ENCODE results near the gene SPATA17. TPM values are rescaled to one million over a fixed set of nuclear protein-coding genes. Genes with fewer than 3 reads are reported as not detected.

Gene SPATA17
- total RNA-seq, 4 donors from 2014 or later = 0.08 to 1.3 (median 0.10) TPM; not detected in 1

DNA sequence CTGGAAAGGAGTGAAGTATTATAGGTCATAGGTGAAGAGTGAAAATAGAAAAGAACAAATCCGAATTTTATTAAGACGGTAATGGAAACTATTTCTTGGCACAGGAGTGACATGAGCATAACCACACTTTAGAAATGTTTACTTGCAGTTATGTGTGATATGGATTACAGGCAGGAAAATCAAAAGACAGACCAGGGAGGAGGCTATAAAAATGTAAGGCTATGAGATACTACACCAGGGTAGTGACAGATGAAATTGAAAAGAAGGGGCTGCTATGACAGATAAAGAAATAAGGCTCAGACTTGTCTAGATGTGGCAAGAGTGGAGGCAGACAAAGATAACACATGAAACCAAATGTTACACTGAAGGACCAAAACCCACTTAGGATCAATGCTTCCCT is 32.0 kb upstream of the SPATA17 start:
- WGBS = 73% methylated on average over 2 of the region's 2 CpGs

DNA sequence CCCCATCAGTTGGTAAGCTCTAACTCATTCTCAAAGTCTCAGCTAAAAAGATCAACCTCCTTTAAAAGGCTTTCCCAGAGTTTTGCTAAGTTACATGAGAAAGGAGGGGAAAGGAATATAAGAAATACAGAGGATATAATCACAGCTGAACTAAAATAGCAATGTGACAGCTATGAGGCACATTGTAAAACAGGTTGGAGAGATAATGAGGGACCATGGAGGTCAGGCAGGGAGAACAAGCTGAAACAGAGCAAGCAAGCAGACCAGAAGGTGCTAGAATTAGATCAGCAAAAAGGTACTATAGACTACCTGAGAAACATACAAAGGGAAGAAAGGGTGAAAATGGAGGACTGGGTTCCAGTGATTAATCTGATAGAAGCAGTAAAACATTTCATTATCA is 28.8 kb upstream of the SPATA17 start:
- Histone ChIP-seq H3K4me3 (no peak overlapping the region), H3K27ac (no peak overlapping the region), H3K36me3 (peaks cover 7% of the 10 kb centered on the region), H3K27me3 (no peaks in the 10 kb centered on the region), H3K4me1 (no peaks in the 10 kb centered on the region), H3K9me3 (no peaks in the 10 kb centered on the region)
- DNase-seq (ENCODE audit: low spot score in 2 of 2) = no peak
- TF ChIP-seq POLR2A (IDR thresholded peaks at IDR 0.05) = no peak
- no peak for TF ChIP-seq EP300 (IDR thresholded peaks at IDR 0.05)
- no peak for TF ChIP-seq POLR2AphosphoS5 (IDR thresholded peaks at IDR 0.05)
- TF ChIP-seq, protein P1, sequence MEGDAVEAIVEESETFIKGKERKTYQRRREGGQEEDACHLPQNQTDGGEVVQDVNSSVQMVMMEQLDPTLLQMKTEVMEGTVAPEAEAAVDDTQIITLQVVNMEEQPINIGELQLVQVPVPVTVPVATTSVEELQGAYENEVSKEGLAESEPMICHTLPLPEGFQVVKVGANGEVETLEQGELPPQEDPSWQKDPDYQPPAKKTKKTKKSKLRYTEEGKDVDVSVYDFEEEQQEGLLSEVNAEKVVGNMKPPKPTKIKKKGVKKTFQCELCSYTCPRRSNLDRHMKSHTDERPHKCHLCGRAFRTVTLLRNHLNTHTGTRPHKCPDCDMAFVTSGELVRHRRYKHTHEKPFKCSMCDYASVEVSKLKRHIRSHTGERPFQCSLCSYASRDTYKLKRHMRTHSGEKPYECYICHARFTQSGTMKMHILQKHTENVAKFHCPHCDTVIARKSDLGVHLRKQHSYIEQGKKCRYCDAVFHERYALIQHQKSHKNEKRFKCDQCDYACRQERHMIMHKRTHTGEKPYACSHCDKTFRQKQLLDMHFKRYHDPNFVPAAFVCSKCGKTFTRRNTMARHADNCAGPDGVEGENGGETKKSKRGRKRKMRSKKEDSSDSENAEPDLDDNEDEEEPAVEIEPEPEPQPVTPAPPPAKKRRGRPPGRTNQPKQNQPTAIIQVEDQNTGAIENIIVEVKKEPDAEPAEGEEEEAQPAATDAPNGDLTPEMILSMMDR (IDR thresholded peaks at IDR 0.05) = no peak

More for the DNA sequence above, 32.0 kb upstream of the SPATA17 start:
- Histone ChIP-seq H3K4me3 (no peak overlapping the region), H3K27me3 (no peaks in the 10 kb centered on the region), H3K4me1 (no peaks in the 10 kb centered on the region), H3K36me3 (no peaks in the 10 kb centered on the region), H3K9me3 (no peaks in the 10 kb centered on the region), H3K27ac (no peak overlapping the region)
- TF ChIP-seq EP300 (IDR thresholded peaks at IDR 0.05) = no peak
- TF ChIP-seq, protein P1 (IDR thresholded peaks at IDR 0.05) = no peak
- no peak for TF ChIP-seq POLR2A (IDR thresholded peaks at IDR 0.05)
- no peak for TF ChIP-seq POLR2AphosphoS5 (IDR thresholded peaks at IDR 0.05)
- no peak for DNase-seq (ENCODE audit: low spot score in 2 of 2)

- no peak for TF ChIP-seq POLR2AphosphoS5 (IDR thresholded peaks at IDR 0.05)
- TF ChIP-seq POLR2A (IDR thresholded peaks at IDR 0.05) = no peak
- TF ChIP-seq EP300 (IDR thresholded peaks at IDR 0.05) = no peak
- TF ChIP-seq, protein P1 (IDR thresholded peaks at IDR 0.05) = no peak
- Histone ChIP-seq H3K27me3 (no peaks in the 10 kb centered on the region), H3K27ac (no peak overlapping the region), H3K36me3 (peaks cover 25% of the 10 kb centered on the region), H3K9me3 (no peaks in the 10 kb centered on the region), H3K4me3 (no peak overlapping the region), H3K4me1 (no peaks in the 10 kb centered on the region)
- DNase-seq (ENCODE audit: low spot score in 2 of 2) = no peak
- 92% methylated on average over 1 of the region's 1 CpG for WGBS
Measured at GRCh38 chr1:217605390-217605789, 25.8 kb upstream of the SPATA17 start.

GRCh38 chr1:217614200-217614712 is 16.9 kb upstream of the SPATA17 start:
- 62% methylated on average over 3 of the region's 3 CpGs for WGBS
- no peak for DNase-seq (ENCODE audit: low spot score in 2 of 2)
- Histone ChIP-seq H3K36me3 (peaks cover 11% of the 10 kb centered on the region), H3K4me3 (no peak overlapping the region), H3K27me3 (no peaks in the 10 kb centered on the region), H3K27ac (no peak overlapping the region), H3K4me1 (no peaks in the 10 kb centered on the region), H3K9me3 (no peaks in the 10 kb centered on the region)
- TF ChIP-seq POLR2AphosphoS5 (IDR thresholded peaks at IDR 0.05) = no peak
- TF ChIP-seq, protein P1 (IDR thresholded peaks at IDR 0.05) = no peak
- no peak for TF ChIP-seq EP300 (IDR thresholded peaks at IDR 0.05)
- no peak for TF ChIP-seq POLR2A (IDR thresholded peaks at IDR 0.05)

DNA sequence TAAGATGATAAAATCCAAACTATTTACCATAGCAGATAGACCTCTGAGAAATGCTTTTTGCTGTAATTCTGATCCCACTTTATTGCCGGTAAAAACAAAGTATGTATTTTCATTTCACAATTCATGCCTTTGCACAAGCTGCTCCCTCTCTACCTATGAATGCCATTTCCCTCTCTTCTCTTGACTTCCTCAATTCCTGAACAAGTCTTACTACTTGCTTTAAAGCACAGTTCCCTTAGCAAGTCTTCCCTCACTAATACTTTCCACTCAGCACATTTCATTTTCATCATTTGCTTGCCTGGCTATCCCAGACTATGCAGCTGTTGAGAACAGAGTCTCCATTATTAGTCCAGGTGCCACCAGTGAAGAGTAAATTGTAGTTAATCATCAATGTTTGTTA is 14.0 kb upstream of the SPATA17 start:
- Histone ChIP-seq H3K36me3 (peaks cover 7% of the 10 kb centered on the region), H3K9me3 (no peaks in the 10 kb centered on the region), H3K4me3 (no peak overlapping the region), H3K4me1 (no peaks in the 10 kb centered on the region), H3K27me3 (no peaks in the 10 kb centered on the region), H3K27ac (no peak overlapping the region)
- no peak for DNase-seq (ENCODE audit: low spot score in 2 of 2)
- WGBS = 84% methylated on average over 1 of the region's 1 CpG
- TF ChIP-seq EP300 (IDR thresholded peaks at IDR 0.05) (no peak), POLR2AphosphoS5 (IDR thresholded peaks at IDR 0.05) (no peak), POLR2A (IDR thresholded peaks at IDR 0.05) (no peak)
- TF ChIP-seq, protein P1 (IDR thresholded peaks at IDR 0.05) = no peak
